Osteoblast (primary cell): Measurements from ENCODE around the gene GLT1D1. TPM values are rescaled to one million over a fixed set of nuclear protein-coding genes. Genes with fewer than 3 reads are reported as not detected.
A peak's percentile ranks its signal among the peaks of the same experiment; 100 is the strongest.

ENCODE experiments used
- DNase-seq: peaks from one replicate; pipeline ENCODE4 v3.0.0; 2011; ENCODE audit warnings: low spot score, mixed read lengths; ENCODE audit not compliant: insufficient read length; ENCODE audit errors: missing footprints
- H2AFZ ChIP-seq: 2 replicates; pipeline ENCODE4 v1.6.0; 2011; ENCODE audit warnings: mild to moderate bottlenecking, low read length
- H3K27ac ChIP-seq: 2 replicates; pipeline ENCODE4 v1.5.1; 2011; ENCODE audit warnings: mild to moderate bottlenecking, low read depth, low read length, moderate library complexity
- H3K27me3 ChIP-seq: 2 replicates; pipeline ENCODE4 v1.6.0; 2012; ENCODE audit warnings: mild to moderate bottlenecking, control low read depth, inconsistent platforms, low read length, moderate library complexity; ENCODE audit not compliant: insufficient read depth
- H3K36me3 ChIP-seq: 2 replicates; pipeline ENCODE4 v1.5.1; 2011; ENCODE audit warnings: mild to moderate bottlenecking, low read length, control low read depth, moderate library complexity; ENCODE audit not compliant: insufficient read depth
- H3K4me1 ChIP-seq: 2 replicates; pipeline ENCODE4 v1.5.1; 2011; ENCODE audit warnings: mild to moderate bottlenecking, low read length, control low read depth, moderate library complexity; ENCODE audit not compliant: insufficient read depth
- H3K4me2 ChIP-seq: 2 replicates; pipeline ENCODE4 v1.6.0; 2011; ENCODE audit warnings: mild to moderate bottlenecking, low read length; ENCODE audit not compliant: insufficient read depth
- H3K4me3 ChIP-seq: fragments of 200-600 bp; sonication (generic); 3 replicates; pipeline ENCODE4 v1.5.1; 2012; ENCODE audit warnings: mild to moderate bottlenecking, low read length, inconsistent platforms; ENCODE audit not compliant: insufficient read depth
- H3K79me2 ChIP-seq: 2 replicates; pipeline ENCODE4 v1.6.0; 2012; ENCODE audit warnings: mild to moderate bottlenecking, low read length, control low read depth, inconsistent platforms; ENCODE audit not compliant: insufficient read depth
- H3K9me3 ChIP-seq: 2 replicates; pipeline ENCODE4 v1.5.1; 2011; ENCODE audit warnings: low read depth, low read length, control low read depth
- H4K20me1 ChIP-seq: 2 replicates; pipeline ENCODE4 v1.6.0; 2012; ENCODE audit warnings: mild to moderate bottlenecking, low read length, control low read depth; ENCODE audit not compliant: insufficient read depth
- total RNA-seq: library from RNA; depleted of rRNA; stranded (reverse); fragments of >200 nt; gene quantifications from 2 replicates; pipeline ENCODE4 v1.2.3, GENCODE V29; 2012
- TF ChIP-seq, protein P1 (sequence below): IDR thresholded peaks from 2 replicates; pipeline ENCODE4 v1.5.1; 2011; ENCODE audit warnings: mild to moderate bottlenecking, low read depth, low read length, moderate library complexity; ENCODE audit errors: extremely low read depth

The GLT1D1 gene
- total RNA-seq, 1 donor, result not detected

DNA sequence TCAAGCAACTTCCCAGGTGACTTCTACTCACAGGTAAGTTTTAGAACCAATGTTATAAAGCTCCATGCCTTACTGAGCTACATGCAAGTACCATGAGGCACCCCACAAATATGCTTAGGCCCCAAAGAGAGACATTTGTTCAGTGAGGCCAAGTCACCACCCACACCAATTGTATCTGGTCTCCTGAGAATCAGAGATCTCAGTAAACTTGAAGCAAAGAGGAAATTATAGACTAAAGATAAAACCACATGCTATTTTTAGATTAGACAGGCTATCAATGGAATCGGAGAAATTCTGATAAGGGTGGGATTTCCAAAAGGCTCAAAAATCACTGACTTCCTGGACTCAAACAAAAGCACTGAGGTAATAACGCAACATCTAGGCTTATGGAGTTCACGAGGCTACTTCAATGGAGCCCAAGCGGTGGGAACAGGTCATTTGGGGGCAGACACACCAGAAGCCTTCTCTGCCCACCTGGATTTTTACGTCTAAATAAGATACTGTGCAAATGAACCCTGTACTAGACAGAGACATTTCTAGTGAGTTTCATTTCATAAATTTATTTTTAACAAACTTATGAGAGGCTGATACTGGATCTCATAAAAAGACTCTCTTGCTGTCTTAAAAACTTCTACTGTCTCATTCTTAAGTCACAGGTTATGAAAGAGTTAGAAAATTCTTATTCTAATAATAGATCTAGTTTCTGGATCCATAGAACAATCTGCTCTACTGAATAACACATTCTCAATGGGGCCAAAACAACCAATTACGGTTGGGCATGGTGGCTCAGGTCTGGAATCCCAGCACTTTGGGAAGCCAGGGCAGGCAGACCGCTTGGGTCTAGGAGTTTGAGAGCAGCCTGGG is 37.3 kb upstream of the GLT1D1 start:
- no peaks in the 10 kb centered on the region for H3K27me3 ChIP-seq
- H3K79me2 ChIP-seq, result peaks cover 99% of the 10 kb centered on the region
- H3K9me3 ChIP-seq, result no peaks in the 10 kb centered on the region
- peaks cover 34% of the 10 kb centered on the region for H3K4me1 ChIP-seq
- H2AFZ ChIP-seq, result no peak overlapping the region
- TF ChIP-seq, protein P1, sequence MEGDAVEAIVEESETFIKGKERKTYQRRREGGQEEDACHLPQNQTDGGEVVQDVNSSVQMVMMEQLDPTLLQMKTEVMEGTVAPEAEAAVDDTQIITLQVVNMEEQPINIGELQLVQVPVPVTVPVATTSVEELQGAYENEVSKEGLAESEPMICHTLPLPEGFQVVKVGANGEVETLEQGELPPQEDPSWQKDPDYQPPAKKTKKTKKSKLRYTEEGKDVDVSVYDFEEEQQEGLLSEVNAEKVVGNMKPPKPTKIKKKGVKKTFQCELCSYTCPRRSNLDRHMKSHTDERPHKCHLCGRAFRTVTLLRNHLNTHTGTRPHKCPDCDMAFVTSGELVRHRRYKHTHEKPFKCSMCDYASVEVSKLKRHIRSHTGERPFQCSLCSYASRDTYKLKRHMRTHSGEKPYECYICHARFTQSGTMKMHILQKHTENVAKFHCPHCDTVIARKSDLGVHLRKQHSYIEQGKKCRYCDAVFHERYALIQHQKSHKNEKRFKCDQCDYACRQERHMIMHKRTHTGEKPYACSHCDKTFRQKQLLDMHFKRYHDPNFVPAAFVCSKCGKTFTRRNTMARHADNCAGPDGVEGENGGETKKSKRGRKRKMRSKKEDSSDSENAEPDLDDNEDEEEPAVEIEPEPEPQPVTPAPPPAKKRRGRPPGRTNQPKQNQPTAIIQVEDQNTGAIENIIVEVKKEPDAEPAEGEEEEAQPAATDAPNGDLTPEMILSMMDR, result no peak
- H4K20me1 ChIP-seq, result peaks cover 12% of the 10 kb centered on the region
- H3K36me3 ChIP-seq, result peaks cover 15% of the 10 kb centered on the region
- no peak for DNase-seq
- peak overlapping the region; percentile 86 for H3K27ac ChIP-seq
- no peak overlapping the region for H3K4me3 ChIP-seq
- H3K4me2 ChIP-seq, result peak overlapping the region; percentile 16

DNA sequence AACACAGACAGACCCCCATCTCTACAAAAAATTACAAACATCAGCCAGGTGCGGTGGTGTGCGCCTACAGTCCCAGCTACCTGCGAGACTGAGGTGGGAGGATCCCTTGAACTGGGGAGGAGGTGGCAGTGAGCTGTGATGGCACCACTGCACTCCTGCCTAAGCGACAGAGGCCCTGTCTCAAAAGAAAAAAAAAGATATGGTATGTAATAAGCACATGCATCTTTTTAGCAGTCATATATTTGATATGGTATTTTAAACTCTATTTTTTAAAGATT is 36.7 kb upstream of the GLT1D1 start:
- Histone ChIP-seq H3K27me3 (no peaks in the 10 kb centered on the region), H4K20me1 (peaks cover 12% of the 10 kb centered on the region), H3K27ac (peak overlapping the region; percentile 86), H3K9me3 (no peaks in the 10 kb centered on the region), H3K4me1 (peaks cover 33% of the 10 kb centered on the region), H3K4me3 (no peak overlapping the region), H3K79me2 (peaks cover 99% of the 10 kb centered on the region), H2AFZ (no peak overlapping the region), H3K36me3 (peaks cover 17% of the 10 kb centered on the region), H3K4me2 (no peak overlapping the region)
- TF ChIP-seq, protein P1, result no peak
- DNase-seq, result no peak

DNA sequence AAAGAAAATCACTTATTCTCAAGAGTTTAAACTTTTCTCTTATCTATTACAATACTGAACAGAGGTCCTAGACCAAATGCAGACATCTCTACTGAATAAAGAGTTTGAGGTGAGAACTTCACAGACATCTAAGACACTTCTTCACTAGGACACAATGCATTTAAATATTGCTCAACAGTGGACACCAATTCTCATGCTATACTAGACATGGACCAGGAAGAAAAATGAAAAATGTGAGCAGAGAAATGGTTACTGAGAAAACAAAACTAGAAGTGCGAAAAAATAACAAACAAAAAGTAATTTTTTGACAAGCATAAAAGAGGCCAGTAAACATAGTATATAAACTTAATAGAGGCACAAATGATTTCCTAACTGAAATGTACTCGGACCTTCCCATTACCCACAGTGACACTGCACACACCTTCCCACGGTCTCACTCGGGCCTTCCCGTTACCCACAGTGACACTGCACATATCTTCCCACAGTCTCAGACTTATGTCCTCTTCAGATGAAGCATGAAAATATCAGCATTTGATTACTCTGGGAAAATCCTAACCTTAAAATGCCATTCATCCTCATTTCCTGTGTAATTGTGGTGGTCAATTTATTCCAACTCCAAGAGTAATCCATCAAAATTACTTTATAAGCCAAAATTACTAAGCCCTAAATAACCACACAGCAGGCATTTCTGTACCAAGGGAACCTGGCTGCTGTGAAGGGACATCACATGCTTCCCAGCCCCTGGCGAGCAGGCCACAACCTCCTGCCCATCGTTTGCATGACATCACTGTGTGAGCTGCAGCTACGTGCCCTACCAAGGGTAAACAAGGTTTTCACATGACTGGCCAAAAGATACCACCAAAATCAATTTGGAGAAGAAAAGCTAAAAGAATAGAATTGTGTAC is 35.9 kb upstream of the GLT1D1 start:
- peaks cover 98% of the 10 kb centered on the region for H3K79me2 ChIP-seq
- peaks cover 10% of the 10 kb centered on the region for H4K20me1 ChIP-seq
- TF ChIP-seq, protein P1, result no peak
- peaks cover 13% of the 10 kb centered on the region for H3K36me3 ChIP-seq
- DNase-seq, result peak; percentile 92
- H3K9me3 ChIP-seq, result no peaks in the 10 kb centered on the region
- no peak overlapping the region for H2AFZ ChIP-seq
- H3K27me3 ChIP-seq, result no peaks in the 10 kb centered on the region
- peak overlapping the region; percentile 86 for H3K27ac ChIP-seq
- H3K4me2 ChIP-seq, result peak overlapping the region; percentile 20
- H3K4me3 ChIP-seq, result no peak overlapping the region
- peaks cover 33% of the 10 kb centered on the region for H3K4me1 ChIP-seq
